HG02870 (cell line): ENCODE measurements around the gene HIF1A.

Source experiments
- ATAC-seq: cut with Tn5 transposase; IDR thresholded peaks from one replicate; pipeline ENCODE4 v1.9.1; 2021; ENCODE audit warnings: mild to moderate bottlenecking, moderate library complexity; ENCODE audit not compliant: unreplicated experiment

Gene HIF1A

DNA sequence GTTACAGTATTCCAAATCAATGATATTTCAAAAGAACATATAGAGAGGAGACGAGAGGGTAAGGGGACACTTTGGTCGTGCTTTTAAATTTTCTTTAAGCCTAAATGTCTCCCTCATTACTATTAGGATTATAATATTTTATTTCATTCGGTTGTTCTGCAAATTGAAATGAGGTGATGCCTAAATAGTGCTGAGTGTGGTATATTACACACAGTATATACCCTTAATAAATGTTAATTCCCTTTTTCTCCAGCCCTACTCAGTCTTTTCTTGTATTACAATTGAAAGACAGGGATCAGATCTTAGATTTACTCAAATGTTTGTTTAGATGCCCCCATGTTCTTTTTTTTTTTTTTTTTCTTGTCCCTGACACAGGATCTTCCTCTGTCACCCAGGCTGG lies 74.6 kb downstream of the HIF1A start:
- ATAC-seq = no peak

DNA sequence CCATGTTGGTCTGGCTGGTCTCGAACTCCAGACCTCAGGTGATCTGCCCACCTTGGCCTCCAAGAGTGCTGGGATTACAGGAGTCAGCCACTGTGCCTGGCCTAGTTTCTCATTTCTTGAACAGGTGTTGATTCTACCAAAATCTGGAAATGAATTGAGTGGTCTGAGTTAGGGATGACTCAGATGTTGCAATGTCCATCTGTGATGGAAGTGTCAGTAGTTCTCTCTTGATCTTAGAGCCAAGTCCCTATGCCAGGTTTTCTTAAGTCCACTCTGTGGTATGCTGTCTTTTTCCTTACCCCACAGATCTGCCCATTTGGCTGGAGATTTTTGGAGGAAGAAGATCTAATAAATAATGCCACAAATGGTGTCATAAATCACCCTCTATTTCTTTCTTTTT lies 79.5 kb downstream of the HIF1A start:
- ATAC-seq = no peak

DNA sequence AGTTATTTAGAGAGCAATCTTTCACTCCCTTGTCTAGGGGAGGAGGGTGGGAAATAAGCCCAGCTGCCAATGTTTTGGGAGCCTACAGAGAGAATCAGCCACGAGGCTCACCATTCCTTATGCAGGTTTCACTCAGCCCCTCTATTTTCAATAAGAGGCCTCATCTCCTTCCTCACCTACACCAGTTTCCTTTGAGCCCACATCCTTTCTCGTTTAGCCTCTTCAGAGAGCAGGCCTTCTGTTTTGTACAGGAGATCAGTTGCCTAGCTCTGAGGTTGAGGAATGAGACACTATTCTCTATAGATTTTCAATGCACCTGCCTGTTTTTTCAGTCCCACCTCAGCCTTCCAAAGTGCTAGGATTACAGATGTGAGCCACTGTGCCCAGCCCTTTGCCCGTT lies 84.8 kb downstream of the HIF1A start:
- ATAC-seq = peak; percentile 98

DNA sequence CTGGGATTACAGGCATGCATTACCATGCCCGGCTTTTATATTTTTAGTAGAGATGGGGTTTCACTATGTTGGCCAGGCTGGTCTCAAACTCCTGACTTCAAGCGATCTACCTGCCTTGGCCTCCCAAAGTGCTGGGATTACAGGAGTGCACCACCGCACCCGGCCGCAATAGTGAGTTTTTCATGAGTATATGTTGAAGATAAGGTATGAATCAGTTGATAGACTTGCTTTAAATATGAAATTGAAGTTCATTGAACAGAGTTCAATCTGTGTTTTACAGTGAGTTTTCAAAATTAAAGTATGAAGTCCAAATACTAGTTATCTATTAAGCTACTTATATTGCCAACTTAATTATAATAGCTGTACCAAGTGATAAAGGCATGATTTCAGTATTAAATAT lies 102.0 kb downstream of the HIF1A start:
- ATAC-seq = no peak
